K562 (cell line): ENCODE data around the gene CHPF. TPM values are rescaled to one million over a fixed set of nuclear protein-coding genes. Genes with fewer than 3 reads are reported as not detected.
A peak's percentile ranks its signal among the peaks of the same experiment; 100 is the strongest.

ENCODE experiments used
- ARNT ChIP-seq, 2 experiments: fragments of 450-650 bp; IDR thresholded peaks; 2 replicates each; pipeline ENCODE4 v1.6.1; 2016; ENCODE audit warnings: mild to moderate bottlenecking in 1 of 2
- CEBPZ ChIP-seq: fragments of 150-350 bp; IDR thresholded peaks from 2 replicates; pipeline ENCODE4 v1.6.1; 2014; ENCODE audit warnings: low read depth, mild to moderate bottlenecking, low read length, borderline replicate concordance
- CREB1 ChIP-seq, 2 experiments: sonication (generic) in 1 of 2; formaldehyde crosslinking in 1 of 2; IDR thresholded peaks; 2 replicates each; pipeline versions ENCODE4 v1.6.1 to v1.8.0; 2012 to 2022; ENCODE audit warnings: inconsistent platforms in 1 of 2, mild to moderate bottlenecking in 1 of 2, missing genetic modification reagents in 1 of 2, moderate library complexity in 1 of 2
- EP300 ChIP-seq: IDR thresholded peaks from 2 replicates; pipeline ENCODE4 v1.6.1; 2012; ENCODE audit warnings: low read length, improper control_type of control experiment
- HLTF ChIP-seq: fragments of 450-650 bp; IDR thresholded peaks from 2 replicates; pipeline ENCODE4 v1.6.1; 2016
- MAZ ChIP-seq, 2 experiments: fragments of 450-650 bp in 1 of 2; sonication (generic) in 1 of 2; formaldehyde crosslinking; IDR thresholded peaks in 1 of 2; conservative IDR thresholded peaks in 1 of 2; 2 replicates each; pipeline versions ENCODE4 v1.4.0 to v1.5.0; 2020; ENCODE audit warnings: mild to moderate bottlenecking in 1 of 2, missing genetic modification reagents in 1 of 2
- MIER1 ChIP-seq: fragments of 450-650 bp; IDR thresholded peaks from 2 replicates; pipeline ENCODE4 v1.6.1; 2016; ENCODE audit warnings: antibody characterized with exemption, mild to moderate bottlenecking, low read depth
- MITF ChIP-seq: IDR thresholded peaks from 2 replicates; pipeline ENCODE4 v1.6.1; 2014; ENCODE audit warnings: antibody characterized with exemption
- MYC ChIP-seq, 2 experiments: fragments of 250-450 bp in 1 of 2; sonication (Bioruptor Pico) in 1 of 2; IDR thresholded peaks; 2 replicates each; pipeline versions ENCODE4 v1.5.1 to v1.6.1; 2012 to 2021; ENCODE audit warnings: low read depth in 2 of 2, borderline replicate concordance in 1 of 2, improper control_type of control experiment in 1 of 2, low read length in 1 of 2, mild to moderate bottlenecking in 1 of 2, moderate library complexity in 1 of 2
- TAF9B ChIP-seq: fragments of 450-650 bp; IDR thresholded peaks from 2 replicates; pipeline ENCODE4 v1.6.1; 2018; ENCODE audit warnings: mild to moderate bottlenecking; ENCODE audit not compliant: partially characterized antibody
- TBL1XR1 ChIP-seq, 2 experiments: IDR thresholded peaks; 2 replicates each; pipeline ENCODE4 v1.6.1; 2012; ENCODE audit warnings: improper control_type of control experiment in 2 of 2, low read length in 2 of 2, mild to moderate bottlenecking in 1 of 2
- ZNF77 ChIP-seq: fragments of 250-450 bp; sonication (Bioruptor Pico); IDR thresholded peaks from 2 replicates; pipeline ENCODE4 v1.5.0; 2020
- polyA plus RNA-seq, 8 experiments: library from polyadenylated mRNA; depleted of rRNA in 4 of 8; stranded (reverse) in 5 of 8; unstranded in 3 of 8; fragments of >200 nt; fragmentation: Nextera tagmentation in 2 of 8; fragmentation: Illumina TruSeq in 1 of 8; extraction: Ambion mirVana in 2 of 8; extraction: Trizol in 1 of 8; gene quantifications; 2 replicates each; pipeline versions ENCODE4 v1.2.1 to v1.2.3, GENCODE V29; 2011 to 2014; ENCODE audit warnings: inconsistent platforms in 1 of 8, missing spikeins in 1 of 8
- total RNA-seq, 7 experiments: library from RNA; depleted of rRNA in 6 of 7; stranded (reverse); fragments of >200 nt in 6 of 7; fragmentation: Illumina TruSeq in 2 of 7; extraction: Trizol in 2 of 7; gene quantifications; 2 replicates each; pipeline versions ENCODE4 v1.2.1 to v1.2.3, GENCODE V29; 2011 to 2021; ENCODE audit warnings: low replicate concordance in 1 of 7
- TF ChIP-seq, protein P1 (sequence below), 2 experiments: fragments of 450-650 bp; IDR thresholded peaks; 2 replicates each; pipeline ENCODE4 v1.6.1; 2018; ENCODE audit warnings: mild to moderate bottlenecking in 2 of 2, low read depth in 1 of 2; ENCODE audit not compliant: partially characterized antibody in 2 of 2
- TF ChIP-seq, protein P2 (sequence below), 3 experiments: fragments of 200-800 bp in 1 of 3; sonication (Bioruptor generic) in 1 of 3; sonication (generic) in 1 of 3; formaldehyde crosslinking in 1 of 3; IDR thresholded peaks; 2 replicates each; pipeline versions ENCODE4 v1.6.1 to v1.8.0; 2016 to 2022; ENCODE audit warnings: mild to moderate bottlenecking in 2 of 3, missing compliant biosample characterization in 2 of 3, missing genetic modification characterization in 2 of 3, missing genetic modification reagents in 1 of 3

CHPF gene
- total and polyA plus RNA-seq, 9 of the 15 experiments (the other 6 are each of a cell fraction or from before 2014, with no cell fraction given) = 0.15 to 57.2 (median 7.9) TPM

- peak; percentile 69 for TF ChIP-seq MYC (IDR thresholded peaks at IDR 0.05; ENCODE audit: low read depth, low read length)
- TF ChIP-seq MYC (CRISPR knock-in tag; IDR thresholded peaks at IDR 0.05; ENCODE audit: borderline replicate concordance, low read depth) = no peak
- TF ChIP-seq CREB1 (IDR thresholded peaks at IDR 0.05) = 0 out of 2 replicates have a peak, but pooled peaks have one; percentile 18
- 0 out of 2 replicates have a peak, but pooled peaks have one; percentile 8 for TF ChIP-seq CREB1 (CRISPR knock-in tag; IDR thresholded peaks at IDR 0.05)
- TF ChIP-seq, protein P1, sequence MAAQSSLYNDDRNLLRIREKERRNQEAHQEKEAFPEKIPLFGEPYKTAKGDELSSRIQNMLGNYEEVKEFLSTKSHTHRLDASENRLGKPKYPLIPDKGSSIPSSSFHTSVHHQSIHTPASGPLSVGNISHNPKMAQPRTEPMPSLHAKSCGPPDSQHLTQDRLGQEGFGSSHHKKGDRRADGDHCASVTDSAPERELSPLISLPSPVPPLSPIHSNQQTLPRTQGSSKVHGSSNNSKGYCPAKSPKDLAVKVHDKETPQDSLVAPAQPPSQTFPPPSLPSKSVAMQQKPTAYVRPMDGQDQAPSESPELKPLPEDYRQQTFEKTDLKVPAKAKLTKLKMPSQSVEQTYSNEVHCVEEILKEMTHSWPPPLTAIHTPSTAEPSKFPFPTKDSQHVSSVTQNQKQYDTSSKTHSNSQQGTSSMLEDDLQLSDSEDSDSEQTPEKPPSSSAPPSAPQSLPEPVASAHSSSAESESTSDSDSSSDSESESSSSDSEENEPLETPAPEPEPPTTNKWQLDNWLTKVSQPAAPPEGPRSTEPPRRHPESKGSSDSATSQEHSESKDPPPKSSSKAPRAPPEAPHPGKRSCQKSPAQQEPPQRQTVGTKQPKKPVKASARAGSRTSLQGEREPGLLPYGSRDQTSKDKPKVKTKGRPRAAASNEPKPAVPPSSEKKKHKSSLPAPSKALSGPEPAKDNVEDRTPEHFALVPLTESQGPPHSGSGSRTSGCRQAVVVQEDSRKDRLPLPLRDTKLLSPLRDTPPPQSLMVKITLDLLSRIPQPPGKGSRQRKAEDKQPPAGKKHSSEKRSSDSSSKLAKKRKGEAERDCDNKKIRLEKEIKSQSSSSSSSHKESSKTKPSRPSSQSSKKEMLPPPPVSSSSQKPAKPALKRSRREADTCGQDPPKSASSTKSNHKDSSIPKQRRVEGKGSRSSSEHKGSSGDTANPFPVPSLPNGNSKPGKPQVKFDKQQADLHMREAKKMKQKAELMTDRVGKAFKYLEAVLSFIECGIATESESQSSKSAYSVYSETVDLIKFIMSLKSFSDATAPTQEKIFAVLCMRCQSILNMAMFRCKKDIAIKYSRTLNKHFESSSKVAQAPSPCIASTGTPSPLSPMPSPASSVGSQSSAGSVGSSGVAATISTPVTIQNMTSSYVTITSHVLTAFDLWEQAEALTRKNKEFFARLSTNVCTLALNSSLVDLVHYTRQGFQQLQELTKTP (IDR thresholded peaks at IDR 0.05; ENCODE audit: low read depth in 1 of 2, partially characterized antibody in 2 of 2) = peak in 1 of 2 experiments; percentile 35
- TF ChIP-seq CEBPZ = no peak
- TF ChIP-seq TBL1XR1 (IDR thresholded peaks at IDR 0.05; ENCODE audit: low read length in 2 of 2) = peak in 1 of 2 experiments; percentile 73; a peak in 3 of 4 replicates
- TF ChIP-seq, protein P2, sequence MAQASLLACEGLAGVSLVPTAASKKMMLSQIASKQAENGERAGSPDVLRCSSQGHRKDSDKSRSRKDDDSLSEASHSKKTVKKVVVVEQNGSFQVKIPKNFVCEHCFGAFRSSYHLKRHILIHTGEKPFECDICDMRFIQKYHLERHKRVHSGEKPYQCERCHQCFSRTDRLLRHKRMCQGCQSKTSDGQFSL (CRISPR knock-in tag; IDR thresholded peaks at IDR 0.05) = 0 out of 2 replicates have a peak, but pooled peaks have one; percentile 20
- TF ChIP-seq, protein P2 (tag; IDR thresholded peaks at IDR 0.05) = 0 out of 4 replicates have a peak, but pooled peaks of 1 of the 2 experiments have one; percentile 23
- TF ChIP-seq HLTF = peak; percentile 89
- TF ChIP-seq EP300 = peak; percentile 87
- no peak for TF ChIP-seq MITF
- peak; percentile 41 for TF ChIP-seq TAF9B
- TF ChIP-seq ZNF77 (CRISPR knock-in tag) = no peak
- peak; percentile 96 to 100 for TF ChIP-seq MAZ (CRISPR knock-in tag; conservative IDR thresholded peaks at IDR 0.05 in 1 of 2, IDR thresholded peaks at IDR 0.05 in 1 of 2)
- TF ChIP-seq MIER1 = no peak
- TF ChIP-seq ARNT (IDR thresholded peaks at IDR 0.05) = 0 out of 4 replicates have a peak, but pooled peaks of 1 of the 2 experiments have one; percentile 33
These were observed 22.3 kb downstream of the CHPF start (continued) for GRCh38 chr2:219521066-219521880.
